Activated CD8-positive, alpha-beta T cell treated with anti-CD3 and anti-CD28 coated beads, Interleukin-2, amount 10 ng/mL, durations not matched to agents 7 days and 5 days (primary cell): ENCODE results near the gene UQCRC1. TPM values are rescaled to one million over a fixed set of nuclear protein-coding genes. Genes with fewer than 3 reads are reported as not detected.

Source experiments
- ATAC-seq: fragments of 150-1000 bp; cut with Tn5 transposase; one replicate; pipeline ENCODE4 v1.10.0; 2021; ENCODE audit warnings: moderate library complexity
- CTCF ChIA-PET: fragments of 350-600 bp; sonication (Branson Sonifier 250); formaldehyde crosslinking; loops from one replicate; lab custom pipeline; 2021; ENCODE audit warnings: antibody characterized with exemption; lab: Charles Lee
- POLR2A ChIA-PET: fragments of 350-600 bp; sonication (Branson Sonifier 250); formaldehyde crosslinking; loops from one replicate; lab custom pipeline; 2021; ENCODE audit warnings: antibody characterized with exemption; lab: Charles Lee
- DNase-seq: peaks from one replicate; pipeline ENCODE4 v3.0.0-alpha.2; 2020
- H3K27ac Mint-ChIP-seq: one replicate; pipeline ENCODE4 v1.8.0; 2021; ENCODE audit warnings: mild to moderate bottlenecking, mixed read lengths
- H3K27me3 Mint-ChIP-seq: one replicate; pipeline ENCODE4 v1.8.0; 2021; ENCODE audit warnings: low read depth, mixed read lengths
- H3K36me3 Mint-ChIP-seq: one replicate; pipeline ENCODE4 v1.8.0; 2021; ENCODE audit warnings: low read depth, mixed read lengths
- H3K4me1 Mint-ChIP-seq: one replicate; pipeline ENCODE4 v1.8.0; 2021; ENCODE audit warnings: low read depth, mixed read lengths
- H3K4me3 Mint-ChIP-seq: one replicate; pipeline ENCODE4 v1.8.0; 2021; ENCODE audit warnings: mild to moderate bottlenecking, mixed read lengths
- H3K9me3 Mint-ChIP-seq: one replicate; pipeline ENCODE4 v1.8.0; 2022; ENCODE audit warnings: mixed read lengths; ENCODE audit not compliant: insufficient read depth
- total RNA-seq, 2 experiments: library from RNA; stranded (reverse); gene quantifications; one replicate each; pipeline ENCODE4 v1.2.3, GENCODE V29; 2021

Gene UQCRC1
- total RNA-seq, 2 experiments from 2014 or later, result 196 to 202 TPM

DNA sequence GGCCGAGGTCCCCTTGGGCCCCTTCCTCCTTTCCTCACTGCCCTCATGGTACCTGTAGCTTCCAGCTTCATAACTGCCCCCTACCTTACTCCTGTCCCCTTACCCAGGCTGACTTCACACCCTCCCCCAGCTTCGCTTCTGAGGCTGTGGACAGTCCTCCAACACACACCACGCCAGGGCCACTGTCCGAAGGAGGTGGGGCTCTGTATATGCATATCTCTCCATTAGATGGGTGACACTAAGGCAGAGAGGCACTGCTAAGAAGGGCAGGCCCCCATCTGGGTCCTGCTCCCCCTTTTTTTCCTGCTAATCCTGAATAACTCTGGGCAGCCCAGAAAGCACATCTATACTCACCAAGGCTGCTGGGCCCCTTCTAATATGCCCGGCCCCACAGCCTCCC, 13.3 kb downstream of the UQCRC1 start:
- no peak for ATAC-seq
- H3K27ac Mint-ChIP-seq, result no peak overlapping the region

DNA sequence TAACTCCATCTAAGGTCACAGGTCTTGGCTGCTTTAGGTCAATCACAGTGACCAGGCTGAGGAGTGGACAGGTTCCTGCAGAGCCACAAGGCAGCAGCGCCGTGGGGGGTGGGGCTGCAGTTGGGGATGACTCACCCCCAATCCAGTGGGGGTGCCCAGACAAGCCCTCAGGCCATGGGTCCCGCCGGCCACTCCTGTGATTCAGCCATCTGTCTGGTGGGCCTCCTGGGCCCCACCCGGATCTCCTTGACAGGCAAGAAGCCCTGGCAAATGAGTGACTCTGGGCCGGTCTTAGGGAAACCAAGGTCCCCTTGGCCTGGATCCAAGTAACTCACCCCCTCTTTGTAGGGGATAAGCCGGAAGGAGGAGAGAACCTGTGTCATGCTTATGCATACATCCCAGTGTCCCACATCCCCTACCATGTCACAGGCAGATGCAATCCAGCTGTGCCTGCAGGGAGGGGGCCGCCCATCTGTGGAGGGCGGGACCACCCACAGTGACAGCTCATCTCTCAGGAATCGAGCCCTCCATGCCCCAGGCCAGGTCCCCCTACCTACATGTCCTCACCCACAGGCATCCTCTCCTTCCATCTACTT, 13.8 kb downstream of the UQCRC1 start:
- Mint-ChIP-seq H3K36me3 (peaks cover 22% of the 10 kb centered on the region), H3K4me1 (peaks cover 2% of the 10 kb centered on the region), H3K27me3 (peaks cover 20% of the 10 kb centered on the region), H3K27ac (no peak overlapping the region), H3K9me3 (no peaks in the 10 kb centered on the region), H3K4me3 (no peak overlapping the region)
- DNase-seq (no peak), ATAC-seq (no peak)
- ChIA-PET CTCF (interaction anchor here (0.6 kb wide), 1 partner anchor 14 kb away, joined by 3 read pairs; the partner anchor contains the start of gene UQCRC1), POLR2A (no interaction called here)

More for the DNA sequence above, 13.3 kb downstream of the UQCRC1 start:
- H3K4me3 Mint-ChIP-seq, result no peak overlapping the region
- H3K4me1 Mint-ChIP-seq, result peaks cover 2% of the 10 kb centered on the region
- peaks cover 20% of the 10 kb centered on the region for H3K27me3 Mint-ChIP-seq
- ChIA-PET CTCF (no interaction called here), POLR2A (no interaction called here)
- H3K9me3 Mint-ChIP-seq, result no peaks in the 10 kb centered on the region
- DNase-seq, result no peak
- H3K36me3 Mint-ChIP-seq, result peaks cover 27% of the 10 kb centered on the region

DNA sequence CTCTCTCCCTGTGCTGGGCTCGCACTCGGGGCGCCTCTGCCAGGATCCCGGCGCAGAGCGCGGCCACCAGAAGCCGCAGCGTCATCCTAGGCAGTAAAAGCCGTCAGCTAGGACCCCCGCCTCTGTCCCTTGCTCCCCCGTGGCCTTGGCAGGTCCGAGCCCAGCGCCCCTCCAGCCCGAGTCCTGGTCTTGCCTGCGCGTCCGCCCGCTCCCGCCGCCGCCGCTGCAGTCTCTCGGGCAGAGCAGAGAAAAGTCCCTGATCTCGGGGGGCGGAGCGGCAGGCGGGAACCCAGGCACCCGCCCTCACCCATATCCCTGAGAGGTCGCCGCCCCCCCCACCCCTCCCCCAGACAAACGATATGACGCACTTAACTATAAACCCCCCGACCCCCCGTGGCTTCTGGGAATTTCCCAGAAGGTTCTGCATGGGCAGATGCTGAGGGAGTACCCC, 14.3 kb downstream of the UQCRC1 start, which contains the start of gene COL7A1:
Gene COL7A1 (minus strand): TSS at position 255 of the 451 bp plus-strand sequence. CDS start 170 bp downstream, at position 85.
- no peak within 1 kb of the TSS for H3K27ac Mint-ChIP-seq
- DNase-seq (no peak), ATAC-seq (peak; percentile 16)
- peaks cover 2% of the 10 kb centered on the region for H3K4me1 Mint-ChIP-seq
- no peak within 1 kb of the TSS for H3K4me3 Mint-ChIP-seq
- ChIA-PET CTCF (interaction anchor here (0.6 kb wide), 1 partner anchor 15 kb away, joined by 3 read pairs; the partner anchor contains the start of gene UQCRC1), POLR2A (no interaction called here)
- H3K36me3 Mint-ChIP-seq, result peaks cover 17% of the 10 kb centered on the region
- H3K9me3 Mint-ChIP-seq, result no peaks in the 10 kb centered on the region
- H3K27me3 Mint-ChIP-seq, result peaks cover 20% of the 10 kb centered on the region

DNA sequence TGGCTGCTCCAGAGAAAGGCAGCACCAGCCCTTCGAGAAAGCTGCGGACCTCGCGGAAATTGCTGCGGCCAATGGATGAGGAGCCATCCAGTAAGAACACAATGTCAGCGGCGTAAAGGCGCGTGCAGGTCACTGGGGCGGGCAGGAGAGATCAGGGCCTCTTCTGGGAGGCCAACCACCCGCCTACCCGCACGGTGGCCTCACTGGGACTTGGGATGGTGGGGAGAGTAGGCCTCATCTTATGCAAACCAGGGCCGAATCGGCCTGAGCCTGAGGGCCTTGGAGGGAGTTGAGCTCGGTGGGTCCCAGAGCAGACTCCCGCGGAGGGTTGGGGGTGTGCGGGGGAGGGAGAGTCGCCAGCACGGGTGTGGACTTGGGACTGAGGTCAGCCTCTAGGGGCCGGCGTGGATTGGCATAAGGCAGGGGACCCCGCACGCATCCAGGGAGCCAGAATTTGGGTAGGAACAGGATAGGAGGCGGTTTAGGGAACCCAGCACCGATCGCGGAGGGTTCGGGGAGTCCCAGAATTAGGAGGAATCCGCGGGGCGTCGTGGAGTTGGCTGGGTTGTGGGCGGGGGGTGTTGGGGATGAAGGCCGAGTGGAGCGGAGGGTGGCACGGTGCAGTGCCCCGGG, 14.9 kb downstream of the UQCRC1 start:
- peaks cover 13% of the 10 kb centered on the region for H3K36me3 Mint-ChIP-seq
- POLR2A ChIA-PET, result no interaction called here
- DNase-seq (no peak), ATAC-seq (no peak)
- H3K27me3 Mint-ChIP-seq, result peaks cover 25% of the 10 kb centered on the region
- H3K4me1 Mint-ChIP-seq, result peaks cover 2% of the 10 kb centered on the region
- no peak overlapping the region for H3K4me3 Mint-ChIP-seq
- CTCF ChIA-PET, result no interaction called here
- H3K27ac Mint-ChIP-seq, result no peak overlapping the region
- no peaks in the 10 kb centered on the region for H3K9me3 Mint-ChIP-seq

DNA sequence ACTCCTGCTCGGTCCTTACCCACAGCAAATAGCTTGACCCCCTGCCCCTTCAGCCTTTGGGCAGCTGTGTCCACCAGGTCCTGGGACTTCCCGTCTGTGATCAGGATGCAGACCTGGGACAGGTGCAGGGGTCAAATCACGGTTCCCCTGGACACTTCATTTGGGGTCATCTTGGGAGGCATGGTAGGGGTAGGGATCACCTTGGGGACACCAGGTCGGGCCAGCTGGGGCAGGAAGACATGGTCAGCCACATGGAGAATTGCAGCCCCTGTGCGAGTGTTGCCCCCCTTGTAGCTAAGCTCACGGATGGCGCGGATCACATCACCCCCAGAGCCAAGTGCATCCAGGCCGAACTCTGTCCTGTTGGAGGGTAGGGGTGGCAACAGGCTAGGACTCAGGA, 16.1 kb downstream of the UQCRC1 start:
- ATAC-seq, result no peak
- CTCF ChIA-PET, result no interaction called here
- H3K4me3 Mint-ChIP-seq, result no peak overlapping the region
- peaks cover 30% of the 10 kb centered on the region for H3K27me3 Mint-ChIP-seq
- peaks cover 2% of the 10 kb centered on the region for H3K4me1 Mint-ChIP-seq
- POLR2A ChIA-PET, result no interaction called here
- peaks cover 4% of the 10 kb centered on the region for H3K36me3 Mint-ChIP-seq
- H3K27ac Mint-ChIP-seq, result no peak overlapping the region
- no peaks in the 10 kb centered on the region for H3K9me3 Mint-ChIP-seq
- no peak for DNase-seq

DNA sequence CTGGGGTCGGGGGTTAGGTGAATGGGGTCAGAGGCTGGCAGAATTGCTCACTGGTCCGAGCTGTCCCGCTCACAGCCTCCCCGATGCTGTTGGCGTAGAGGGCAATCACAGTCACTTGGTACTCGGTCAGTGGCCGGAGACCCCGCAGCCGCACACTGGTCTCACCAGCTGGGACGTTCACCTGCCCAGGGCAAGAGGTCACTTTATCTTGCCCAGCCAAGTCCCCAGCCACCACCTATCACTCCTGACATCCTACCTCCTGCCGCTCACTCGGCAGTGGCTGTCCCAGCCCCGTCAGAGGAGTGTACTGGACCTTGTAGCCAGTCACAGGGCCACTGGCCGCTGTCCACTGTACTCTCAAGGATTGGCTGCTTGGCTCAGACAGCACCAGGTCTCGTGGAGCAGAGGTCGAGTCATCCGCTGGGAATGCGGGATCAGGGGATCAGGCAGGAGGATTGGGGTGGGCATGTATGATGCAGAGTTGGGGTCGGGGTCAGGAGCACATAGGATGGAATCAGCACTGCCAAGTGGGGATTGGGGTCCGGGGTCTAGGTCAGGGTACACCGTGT, 16.8 kb downstream of the UQCRC1 start:
- H3K27ac Mint-ChIP-seq, result no peak overlapping the region
- peaks cover 33% of the 10 kb centered on the region for H3K27me3 Mint-ChIP-seq
- DNase-seq (no peak), ATAC-seq (no peak)
- peaks cover 2% of the 10 kb centered on the region for H3K4me1 Mint-ChIP-seq
- H3K9me3 Mint-ChIP-seq, result no peaks in the 10 kb centered on the region
- POLR2A ChIA-PET, result no interaction called here
- no peak overlapping the region for H3K4me3 Mint-ChIP-seq
- peaks cover 4% of the 10 kb centered on the region for H3K36me3 Mint-ChIP-seq
- CTCF ChIA-PET, result no interaction called here

DNA sequence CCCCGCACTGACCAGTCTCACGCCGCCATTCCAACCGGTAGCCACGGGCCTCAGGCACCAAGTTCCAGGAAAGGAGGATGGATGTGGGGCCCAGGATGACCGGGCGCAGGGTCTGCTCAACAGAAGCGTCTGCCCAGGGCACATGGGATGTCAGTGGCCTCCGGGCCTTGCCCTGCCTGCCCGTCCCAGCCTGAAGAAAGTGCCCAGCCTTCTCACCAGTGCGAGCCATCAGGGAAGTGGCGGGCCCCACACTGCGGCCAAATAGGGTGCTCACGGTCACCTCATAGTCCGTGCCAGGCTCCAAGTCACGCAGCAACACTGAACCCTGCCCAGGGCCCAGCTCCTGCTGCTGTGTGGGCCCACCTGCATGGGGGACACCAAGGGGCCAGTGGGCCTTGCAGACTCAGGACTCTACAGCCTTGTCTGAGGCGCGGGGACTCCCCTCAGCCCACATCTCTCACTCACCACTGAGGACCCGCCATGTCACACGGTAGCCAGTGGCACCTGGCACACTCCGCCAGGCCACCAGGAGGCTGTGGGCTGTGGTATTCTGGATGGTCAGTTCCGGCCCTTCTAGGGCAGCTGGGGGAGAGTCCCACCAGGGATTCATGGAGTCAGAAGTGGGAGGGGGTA, 17.4 kb downstream of the UQCRC1 start:
- H3K4me1 Mint-ChIP-seq, result peaks cover 2% of the 10 kb centered on the region
- POLR2A ChIA-PET, result no interaction called here
- CTCF ChIA-PET, result no interaction called here
- H3K9me3 Mint-ChIP-seq, result no peaks in the 10 kb centered on the region
- DNase-seq, result no peak
- no peaks in the 10 kb centered on the region for H3K36me3 Mint-ChIP-seq
- H3K4me3 Mint-ChIP-seq, result no peak overlapping the region
- ATAC-seq, result no peak
- no peak overlapping the region for H3K27ac Mint-ChIP-seq
- peaks cover 33% of the 10 kb centered on the region for H3K27me3 Mint-ChIP-seq

DNA sequence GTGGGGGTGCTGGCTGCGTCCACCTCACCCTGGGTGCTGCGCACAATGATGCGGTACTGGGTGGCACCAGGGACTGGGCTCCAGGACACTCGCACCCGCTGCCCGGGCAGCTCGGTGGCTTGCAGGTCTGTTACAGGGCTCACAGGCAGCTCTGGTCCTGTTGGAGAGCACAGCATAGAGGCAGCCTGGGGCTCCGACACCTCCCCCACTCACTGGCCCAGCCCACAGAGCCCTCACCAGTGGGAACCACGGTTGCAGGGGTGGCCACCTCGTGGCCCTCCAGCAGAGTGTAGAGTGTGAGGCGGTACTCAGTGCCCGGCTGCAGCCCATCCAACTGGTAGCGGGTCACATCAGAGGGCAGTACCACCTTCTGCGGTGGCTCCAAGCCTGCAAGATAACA, 18.0 kb downstream of the UQCRC1 start:
- ChIA-PET CTCF (no interaction called here), POLR2A (no interaction called here)
- no peak overlapping the region for H3K27ac Mint-ChIP-seq
- peaks cover 2% of the 10 kb centered on the region for H3K4me1 Mint-ChIP-seq
- H3K27me3 Mint-ChIP-seq, result peaks cover 33% of the 10 kb centered on the region
- H3K36me3 Mint-ChIP-seq, result no peaks in the 10 kb centered on the region
- ATAC-seq (no peak), DNase-seq (no peak)
- no peaks in the 10 kb centered on the region for H3K9me3 Mint-ChIP-seq
- H3K4me3 Mint-ChIP-seq, result no peak overlapping the region

DNA sequence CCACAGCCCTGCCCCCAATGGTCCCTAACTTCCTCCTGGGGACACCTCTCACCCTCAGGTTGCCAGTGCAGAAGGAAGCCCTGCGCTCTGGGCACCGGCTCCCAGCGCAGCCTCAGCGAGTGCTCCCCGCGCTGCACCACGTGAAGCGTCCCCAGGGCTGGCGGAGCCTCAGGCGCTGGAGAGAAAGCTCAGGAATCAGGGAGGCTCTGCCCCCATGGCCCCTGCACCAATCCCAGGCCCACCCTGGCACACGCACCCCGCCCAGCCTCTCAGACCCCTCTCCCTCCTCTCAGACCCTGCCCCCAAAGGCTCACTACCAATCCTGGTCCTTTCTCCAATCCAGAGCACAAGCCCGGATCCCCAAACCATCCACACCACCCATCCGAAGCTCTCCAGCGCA, 21.2 kb downstream of the UQCRC1 start:
- no peaks in the 10 kb centered on the region for H3K36me3 Mint-ChIP-seq
- no peak overlapping the region for H3K27ac Mint-ChIP-seq
- ChIA-PET POLR2A (no interaction called here), CTCF (no interaction called here)
- DNase-seq (no peak), ATAC-seq (no peak)
- no peaks in the 10 kb centered on the region for H3K9me3 Mint-ChIP-seq
- H3K4me3 Mint-ChIP-seq, result no peak overlapping the region
- H3K27me3 Mint-ChIP-seq, result peaks cover 13% of the 10 kb centered on the region
- H3K4me1 Mint-ChIP-seq, result no peaks in the 10 kb centered on the region

DNA sequence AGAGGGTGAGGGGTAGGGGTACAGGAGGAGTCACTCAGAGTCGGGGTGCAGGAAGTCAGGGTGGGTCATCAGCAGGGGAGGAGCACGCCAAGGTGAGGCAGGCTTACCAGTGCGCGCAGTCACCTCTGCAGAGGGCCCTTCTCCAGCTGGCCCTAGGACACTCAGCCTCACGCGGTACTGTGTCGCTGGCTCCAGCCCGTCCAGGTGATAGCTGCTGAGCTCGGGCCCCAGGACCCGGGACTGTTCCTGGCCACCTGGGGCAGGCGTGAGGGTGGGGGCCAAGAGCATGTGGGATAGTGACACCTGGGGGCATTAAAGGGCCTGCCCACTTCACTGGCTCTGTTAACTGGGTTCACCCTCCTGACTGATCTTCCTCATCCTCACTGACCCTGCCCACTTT, 21.8 kb downstream of the UQCRC1 start:
- Mint-ChIP-seq H3K27me3 (peaks cover 13% of the 10 kb centered on the region), H3K27ac (no peak overlapping the region), H3K36me3 (no peaks in the 10 kb centered on the region), H3K4me1 (no peaks in the 10 kb centered on the region), H3K4me3 (no peak overlapping the region), H3K9me3 (no peaks in the 10 kb centered on the region)
- ChIA-PET POLR2A (no interaction called here), CTCF (no interaction called here)
- DNase-seq, result no peak
- no peak for ATAC-seq

DNA sequence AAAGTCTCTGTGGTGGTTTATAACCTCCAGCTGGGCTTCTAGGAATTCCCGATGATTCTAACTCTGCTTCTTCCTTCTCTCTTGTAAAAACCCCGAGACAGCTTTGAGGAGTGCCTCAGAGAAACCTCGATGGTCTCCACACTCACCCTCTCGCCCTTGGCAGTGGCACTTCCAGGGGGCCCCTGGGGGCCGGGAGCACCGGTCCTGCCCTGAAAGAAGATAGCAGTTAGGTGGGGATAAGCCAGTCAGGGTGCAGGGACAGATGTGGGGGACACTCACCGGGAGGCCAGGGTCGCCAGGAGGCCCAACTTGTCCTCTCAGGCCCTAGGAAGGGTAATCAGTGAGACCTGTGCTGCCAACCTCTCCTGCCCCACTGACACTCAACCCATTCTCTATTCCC, 24.0 kb downstream of the UQCRC1 start:
- H3K4me1 Mint-ChIP-seq, result no peaks in the 10 kb centered on the region
- H3K4me3 Mint-ChIP-seq, result no peak overlapping the region
- H3K9me3 Mint-ChIP-seq, result no peaks in the 10 kb centered on the region
- ChIA-PET POLR2A (no interaction called here), CTCF (no interaction called here)
- no peak for DNase-seq
- H3K27ac Mint-ChIP-seq, result no peak overlapping the region
- no peaks in the 10 kb centered on the region for H3K36me3 Mint-ChIP-seq
- no peak for ATAC-seq
- peaks cover 13% of the 10 kb centered on the region for H3K27me3 Mint-ChIP-seq

DNA sequence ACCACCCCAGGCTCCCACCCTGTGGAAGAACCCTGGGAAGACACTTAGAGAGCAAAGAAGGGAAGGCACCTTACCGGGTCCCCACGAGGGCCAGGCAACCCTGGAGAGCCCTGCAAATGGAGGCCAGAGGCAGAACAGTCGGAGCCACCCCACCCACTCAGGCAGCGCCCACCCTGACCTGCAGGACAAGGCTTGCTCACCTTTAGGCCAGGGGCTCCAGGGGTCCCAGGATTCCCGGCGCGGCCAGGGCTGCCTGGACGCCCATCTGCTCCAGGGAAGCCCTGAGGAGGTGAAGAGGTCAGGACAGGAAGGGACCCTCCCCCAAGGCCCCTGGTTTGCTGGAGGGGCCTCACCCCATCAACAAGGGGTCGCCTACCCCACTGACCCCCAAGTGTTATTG, 24.6 kb downstream of the UQCRC1 start:
- H3K27me3 Mint-ChIP-seq, result peaks cover 12% of the 10 kb centered on the region
- ChIA-PET CTCF (no interaction called here), POLR2A (no interaction called here)
- no peaks in the 10 kb centered on the region for H3K4me1 Mint-ChIP-seq
- no peaks in the 10 kb centered on the region for H3K36me3 Mint-ChIP-seq
- no peaks in the 10 kb centered on the region for H3K9me3 Mint-ChIP-seq
- ATAC-seq (no peak), DNase-seq (no peak)
- H3K4me3 Mint-ChIP-seq, result no peak overlapping the region
- no peak overlapping the region for H3K27ac Mint-ChIP-seq
